Large intestine (tissue), 3 donors: ENCODE data around the gene MT1B. TPM values are rescaled to one million over a fixed set of nuclear protein-coding genes. Genes with fewer than 3 reads are reported as not detected.
"Not testable (repeated sequence)": the region's sequence is repeated elsewhere in the genome, so short reads cannot be mapped to it uniquely, and the experiment has no call there.

Source experiments
- DNase-seq, 2 donors: peaks; one replicate each; pipeline versions ENCODE4 v3.0.0 to v3.0.0-alpha.2; 2013
- H3K27ac ChIP-seq: one replicate; pipeline ENCODE4 v1.5.1; 2013; ENCODE audit warnings: low read length
- H3K27me3 ChIP-seq: 2 replicates; pipeline ENCODE4 v1.6.1; 2013; ENCODE audit warnings: low read length; ENCODE audit not compliant: control insufficient read depth, insufficient read depth
- H3K36me3 ChIP-seq: 2 replicates; pipeline ENCODE4 v1.6.1; 2013; ENCODE audit warnings: low read length; ENCODE audit not compliant: control insufficient read depth, insufficient read depth
- H3K4me1 ChIP-seq: one replicate; pipeline ENCODE4 v1.6.1; 2013; ENCODE audit warnings: low read length; ENCODE audit not compliant: control insufficient read depth, insufficient read depth
- H3K4me3 ChIP-seq: one replicate; pipeline ENCODE4 v1.5.1; 2013; ENCODE audit warnings: low read length
- H3K9me3 ChIP-seq: one replicate; pipeline ENCODE4 v1.6.1; 2013; ENCODE audit warnings: mild to moderate bottlenecking, low read depth, low read length, moderate library complexity; ENCODE audit not compliant: control insufficient read depth
- WGBS: methylation state at CpG from one replicate; pipeline ENCODE4 v1.1.5; 2013; ENCODE audit warnings: low lambda C conversion rate; ENCODE audit not compliant: insufficient coverage; 5-methylcytosine and 5-hydroxymethylcytosine counted together
- polyA plus RNA-seq: library from polyadenylated mRNA; unstranded; fragments of 120-200 nt; gene quantifications from one replicate; pipeline ENCODE4 v1.2.1, GENCODE V29; 2013

Gene MT1B
- polyA plus RNA-seq, 1 donor, result not detected

GRCh38 chr16:56649820-56650219 lies 1.9 kb upstream of the MT1B start:
- no peaks in the 10 kb centered on the region for H3K9me3 ChIP-seq
- H3K4me1 ChIP-seq, result peaks cover 20% of the 10 kb centered on the region
- H3K27me3 ChIP-seq, result peaks cover 29% of the 10 kb centered on the region
- peak; percentile 63 to 82 for DNase-seq
- H3K4me3 ChIP-seq, result no peak overlapping the region
- WGBS, result no CpG with 5 or more reads among the region's 3 CpGs
- H3K27ac ChIP-seq, result no peak overlapping the region
- no peaks in the 10 kb centered on the region for H3K36me3 ChIP-seq

- DNase-seq, result no peak
- peaks cover 23% of the 10 kb centered on the region for H3K27me3 ChIP-seq
- no peak overlapping the region for H3K27ac ChIP-seq
- peaks cover 17% of the 10 kb centered on the region for H3K4me1 ChIP-seq
- no peak overlapping the region for H3K4me3 ChIP-seq
- H3K9me3 ChIP-seq, result no peaks in the 10 kb centered on the region
- H3K36me3 ChIP-seq, result no peaks in the 10 kb centered on the region
- WGBS, result no CpG with 5 or more reads among the region's 1 CpG
These were observed 914 bp downstream of the MT1B start for GRCh38 chr16:56652600-56652999.

GRCh38 chr16:56653218-56653617 lies 1.5 kb downstream of the MT1B start:
- peaks cover 25% of the 10 kb centered on the region for H3K27me3 ChIP-seq
- H3K9me3 ChIP-seq, result no peaks in the 10 kb centered on the region
- no peak for DNase-seq
- no peak overlapping the region for H3K4me3 ChIP-seq
- H3K4me1 ChIP-seq, result peaks cover 11% of the 10 kb centered on the region
- no peak overlapping the region for H3K27ac ChIP-seq
- H3K36me3 ChIP-seq, result no peaks in the 10 kb centered on the region
- WGBS, result 100% methylated on average over 1 of the region's 7 CpGs

GRCh38 chr16:56657555-56658326 lies 6.1 kb downstream of the MT1B start, which contains the start of gene MT1F:
TSS of gene MT1F (plus strand) at chr16:56657959. CDS start at chr16:56658059, 100 bp downstream.
- DNase-seq, result peak; percentile 94 to 98
- Histone ChIP-seq H3K27ac (peak within 1 kb of the TSS; percentile 93), H3K4me3 (peak within 1 kb of the TSS; percentile 69), H3K9me3 (no peaks in the 10 kb centered on the region), H3K4me1 (peaks cover 10% of the 10 kb centered on the region), H3K36me3 (no peaks in the 10 kb centered on the region), H3K27me3 (peaks cover 33% of the 10 kb centered on the region)
- no CpG with 5 or more reads among the region's 46 CpGs for WGBS

GRCh38 chr16:56658327-56658875 lies 6.7 kb downstream of the MT1B start:
- Histone ChIP-seq H3K27ac (peak overlapping the region; percentile 93), H3K4me1 (peaks cover 11% of the 10 kb centered on the region), H3K27me3 (peaks cover 38% of the 10 kb centered on the region), H3K36me3 (no peaks in the 10 kb centered on the region), H3K9me3 (no peaks in the 10 kb centered on the region), H3K4me3 (peak overlapping the region; percentile 69)
- peak in 1 of 2 donors; percentile 70 for DNase-seq
- no CpG with 5 or more reads among the region's 10 CpGs for WGBS

GRCh38 chr16:56662357-56663354 lies 11.0 kb downstream of the MT1B start:
- no peak overlapping the region for H3K27ac ChIP-seq
- H3K4me3 ChIP-seq, result peak overlapping the region; percentile 36
- H3K9me3 ChIP-seq, result no peaks in the 10 kb centered on the region
- peaks cover 3% of the 10 kb centered on the region for H3K36me3 ChIP-seq
- peaks cover 8% of the 10 kb centered on the region for H3K4me1 ChIP-seq
- peaks cover 52% of the 10 kb centered on the region for H3K27me3 ChIP-seq
- no CpG with 5 or more reads among the region's 48 CpGs for WGBS
- peak in 1 of 2 donors; percentile 66 for DNase-seq

GRCh38 chr16:56664506-56664905 lies 12.8 kb downstream of the MT1B start:
- no peak overlapping the region for H3K4me3 ChIP-seq
- H3K27me3 ChIP-seq, result peaks cover 55% of the 10 kb centered on the region

GRCh38 chr16:56665286-56666261 lies 13.9 kb downstream of the MT1B start:
- Histone ChIP-seq H3K4me3 (peak overlapping the region; percentile 53), H3K27me3 (peaks cover 63% of the 10 kb centered on the region)
- no CpG with 5 or more reads among the region's 8 CpGs for WGBS

More at GRCh38 chr16:56664506-56664905, 12.8 kb downstream of the MT1B start:
- Histone ChIP-seq H3K36me3 (peaks cover 3% of the 10 kb centered on the region), H3K4me1 (peaks cover 17% of the 10 kb centered on the region), H3K9me3 (no peaks in the 10 kb centered on the region), H3K27ac (no peak overlapping the region)
- DNase-seq, result no peak
- no CpG with 5 or more reads among the region's 1 CpG for WGBS

More at GRCh38 chr16:56665286-56666261, 13.9 kb downstream of the MT1B start:
- DNase-seq, H3K27ac ChIP-seq, H3K36me3 ChIP-seq, H3K9me3 ChIP-seq: not testable (repeated sequence)
- peaks cover 17% of the 10 kb centered on the region for H3K4me1 ChIP-seq
